ENCODE data around the gene ZMIZ2. TPM values are rescaled to one million over a fixed set of nuclear protein-coding genes. Genes with fewer than 3 reads are reported as not detected.
A peak's percentile ranks its signal among the peaks of the same experiment; 100 is the strongest.

ZMIZ2 gene
- total RNA-seq, 2 donors from 2014 or later, result 108 to 133 TPM

- no peaks in the 10 kb centered on the region for H3K9me3 Mint-ChIP-seq
- no peak overlapping the region for H3K27ac Mint-ChIP-seq
- H3K36me3 Mint-ChIP-seq, result no peaks in the 10 kb centered on the region
- ATAC-seq, result no peak
- no peak overlapping the region for H3K4me3 Mint-ChIP-seq
- H3K27me3 Mint-ChIP-seq, result no peaks in the 10 kb centered on the region
- H3K4me1 Mint-ChIP-seq (ENCODE audit: low read depth in 2 of 2), result peaks cover 4 to 14% of the 10 kb centered on the region in 2 donors
- no peak for DNase-seq (ENCODE audit: low spot score)
These were observed 8.7 kb downstream of the ZMIZ2 start for GRCh38 chr7:44757311-44757710.

DNA sequence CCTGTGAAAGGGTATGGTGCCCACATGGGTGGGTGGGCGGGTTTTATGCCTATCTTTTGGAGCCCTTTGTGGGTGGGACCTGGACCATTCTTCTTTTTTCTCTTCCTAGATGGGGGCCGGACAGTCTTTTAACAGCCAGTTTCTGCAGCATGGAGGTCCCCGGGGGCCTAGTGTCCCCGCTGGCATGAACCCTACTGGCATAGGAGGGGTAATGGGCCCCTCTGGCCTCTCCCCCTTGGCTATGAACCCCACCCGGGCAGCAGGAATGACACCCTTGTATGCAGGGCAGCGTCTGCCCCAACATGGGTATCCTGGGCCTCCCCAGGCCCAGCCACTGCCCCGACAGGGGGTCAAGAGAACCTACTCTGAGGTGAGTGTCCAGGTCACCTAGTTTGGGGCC lies 9.1 kb downstream of the ZMIZ2 start:
- Mint-ChIP-seq H3K4me1 (ENCODE audit: low read depth in 2 of 2) (peaks cover 0 to 10% of the 10 kb centered on the region in 2 donors), H3K9me3 (no peaks in the 10 kb centered on the region), H3K36me3 (no peaks in the 10 kb centered on the region), H3K27ac (no peak overlapping the region), H3K4me3 (no peak overlapping the region), H3K27me3 (no peaks in the 10 kb centered on the region)
- DNase-seq (ENCODE audit: low spot score), result no peak
- ATAC-seq, result no peak

- H3K36me3 Mint-ChIP-seq, result no peaks in the 10 kb centered on the region
- H3K4me1 Mint-ChIP-seq (ENCODE audit: low read depth in 2 of 2), result peaks cover 0 to 9% of the 10 kb centered on the region in 2 donors
- H3K27me3 Mint-ChIP-seq, result no peaks in the 10 kb centered on the region
- no peak overlapping the region for H3K4me3 Mint-ChIP-seq
- ATAC-seq (no peak), DNase-seq (ENCODE audit: low spot score) (no peak)
- H3K27ac Mint-ChIP-seq, result no peak overlapping the region
- no peaks in the 10 kb centered on the region for H3K9me3 Mint-ChIP-seq
These were observed 10.6 kb downstream of the ZMIZ2 start for GRCh38 chr7:44759246-44759645.

DNA sequence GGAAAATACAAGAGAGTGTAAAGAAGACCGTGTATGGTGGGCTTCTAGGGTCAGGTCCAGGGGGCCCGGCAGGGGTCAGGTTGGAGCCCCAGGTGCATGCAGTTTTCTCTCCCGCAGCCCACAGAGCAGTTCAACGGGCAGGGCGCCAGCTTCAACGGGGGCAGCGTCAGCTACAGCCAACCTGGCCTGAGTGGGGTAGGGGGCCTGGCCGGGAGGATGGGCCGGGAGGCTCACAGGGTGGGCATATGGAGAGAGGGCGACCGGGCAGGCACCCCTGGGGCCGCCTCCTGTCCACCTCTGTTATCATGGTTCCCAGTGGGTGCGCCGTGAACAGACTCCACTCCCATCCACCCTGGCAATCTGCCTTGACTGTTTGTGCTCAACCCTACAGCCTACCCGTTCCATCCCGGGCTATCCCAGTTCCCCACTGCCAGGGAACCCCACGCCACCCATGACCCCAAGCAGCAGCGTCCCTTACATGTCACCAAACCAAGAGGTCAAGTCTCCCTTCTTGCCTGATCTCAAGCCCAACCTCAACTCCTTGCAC lies 11.5 kb downstream of the ZMIZ2 start:
- ATAC-seq (no peak), DNase-seq (ENCODE audit: low spot score) (no peak)
- H3K27ac Mint-ChIP-seq, result no peak overlapping the region
- no peaks in the 10 kb centered on the region for H3K9me3 Mint-ChIP-seq
- H3K4me1 Mint-ChIP-seq (ENCODE audit: low read depth in 2 of 2), result peaks cover 0 to 4% of the 10 kb centered on the region in 2 donors
- H3K36me3 Mint-ChIP-seq, result no peaks in the 10 kb centered on the region
- H3K4me3 Mint-ChIP-seq, result no peak overlapping the region
- no peaks in the 10 kb centered on the region for H3K27me3 Mint-ChIP-seq

DNA sequence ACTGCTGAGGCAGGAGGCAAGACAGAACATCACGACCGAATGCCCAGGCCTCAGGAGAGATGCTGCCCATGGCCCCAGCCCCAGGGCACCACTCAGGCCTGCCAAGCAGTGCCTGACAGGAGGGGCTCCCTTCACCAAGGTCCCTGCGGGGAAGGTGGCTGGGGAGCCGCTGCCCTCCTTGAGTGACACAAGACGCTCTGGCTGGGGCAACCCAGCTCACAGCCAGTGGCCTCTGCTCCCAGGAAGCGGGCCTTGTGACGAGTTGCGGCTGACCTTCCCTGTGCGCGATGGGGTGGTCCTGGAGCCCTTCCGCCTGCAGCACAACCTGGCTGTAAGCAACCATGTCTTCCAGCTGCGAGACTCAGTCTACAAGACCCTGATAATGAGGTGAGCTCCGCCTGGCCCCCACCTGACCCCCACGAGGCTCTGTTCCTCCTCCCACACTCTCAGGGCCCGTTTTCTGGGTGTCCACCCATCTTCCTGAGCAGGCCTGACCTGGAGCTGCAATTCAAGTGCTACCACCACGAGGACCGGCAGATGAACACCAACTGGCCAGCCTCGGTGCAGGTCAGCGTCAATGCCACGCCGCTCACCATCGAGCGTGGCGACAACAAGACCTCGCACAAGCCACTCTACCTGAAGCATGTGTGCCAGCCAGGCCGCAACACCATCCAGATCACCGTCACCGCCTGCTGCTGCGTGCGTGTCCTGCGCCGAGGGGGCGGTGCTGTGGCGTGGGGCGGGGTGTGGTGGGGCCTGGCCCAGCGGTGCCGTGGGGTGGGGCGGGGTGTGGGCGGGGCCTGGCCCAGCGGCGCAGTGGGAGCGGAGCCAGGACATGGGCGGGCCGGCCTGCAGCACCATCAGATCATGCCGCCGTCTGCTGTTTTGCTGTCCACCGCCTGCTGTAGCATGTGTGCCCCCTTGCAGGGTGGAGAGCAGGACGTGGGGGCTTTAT lies 12.8 kb downstream of the ZMIZ2 start:
- H3K27me3 Mint-ChIP-seq, result no peaks in the 10 kb centered on the region
- H3K27ac Mint-ChIP-seq, result no peak overlapping the region
- no peaks in the 10 kb centered on the region for H3K36me3 Mint-ChIP-seq
- H3K4me1 Mint-ChIP-seq (ENCODE audit: low read depth in 2 of 2), result peaks cover 0 to 3% of the 10 kb centered on the region in 2 donors
- no peak for ATAC-seq
- H3K4me3 Mint-ChIP-seq, result no peak overlapping the region
- H3K9me3 Mint-ChIP-seq, result no peaks in the 10 kb centered on the region
- DNase-seq (ENCODE audit: low spot score), result no peak

- no peaks in the 10 kb centered on the region for H3K9me3 Mint-ChIP-seq
- no peak overlapping the region for H3K4me3 Mint-ChIP-seq
- DNase-seq (ENCODE audit: low spot score), result no peak
- no peaks in the 10 kb centered on the region for H3K27me3 Mint-ChIP-seq
- H3K4me1 Mint-ChIP-seq (ENCODE audit: low read depth in 2 of 2), result peaks cover 0 to 3% of the 10 kb centered on the region in 2 donors
- ATAC-seq, result no peak
- no peak overlapping the region for H3K27ac Mint-ChIP-seq
- H3K36me3 Mint-ChIP-seq, result peaks cover 4% of the 10 kb centered on the region
These were observed 13.7 kb downstream of the ZMIZ2 start for GRCh38 chr7:44762300-44762699.

GRCh38 chr7:44762726-44763522 lies 14.3 kb downstream of the ZMIZ2 start:
- Mint-ChIP-seq H3K27me3 (no peaks in the 10 kb centered on the region), H3K27ac (no peak overlapping the region), H3K9me3 (no peaks in the 10 kb centered on the region), H3K36me3 (peaks cover 4% of the 10 kb centered on the region), H3K4me3 (no peak overlapping the region), H3K4me1 (ENCODE audit: low read depth in 2 of 2) (peaks cover 5 to 7% of the 10 kb centered on the region in 2 donors)
- ATAC-seq, result no peak
- DNase-seq (ENCODE audit: low spot score), result no peak

DNA sequence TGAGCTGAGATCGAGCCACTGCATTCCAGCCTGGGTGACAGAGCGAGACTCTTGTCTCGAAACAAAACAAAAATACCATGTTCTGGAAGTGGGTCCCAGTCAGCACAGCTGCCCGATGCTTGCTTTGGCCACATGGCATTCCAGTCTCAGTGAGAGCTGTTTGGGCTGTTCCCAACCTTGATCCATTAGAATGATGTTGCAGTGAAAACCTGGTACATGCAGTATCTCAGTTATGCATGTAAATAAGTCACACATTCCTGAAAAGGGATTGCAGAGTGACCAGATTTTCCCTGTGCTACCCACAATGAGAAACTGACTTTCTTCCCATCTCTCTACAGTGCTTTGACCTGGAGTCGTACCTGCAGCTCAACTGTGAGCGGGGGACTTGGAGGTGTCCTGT lies 15.4 kb downstream of the ZMIZ2 start:
- H3K4me3 Mint-ChIP-seq, result no peak overlapping the region
- no peak overlapping the region for H3K27ac Mint-ChIP-seq
- H3K36me3 Mint-ChIP-seq, result peaks cover 4% of the 10 kb centered on the region
- DNase-seq (ENCODE audit: low spot score) (no peak), ATAC-seq (no peak)
- peaks cover 16 to 18% of the 10 kb centered on the region in 2 donors for H3K4me1 Mint-ChIP-seq (ENCODE audit: low read depth in 2 of 2)
- H3K9me3 Mint-ChIP-seq, result no peaks in the 10 kb centered on the region
- H3K27me3 Mint-ChIP-seq, result no peaks in the 10 kb centered on the region

- Mint-ChIP-seq H3K4me1 (ENCODE audit: low read depth in 2 of 2) (peaks cover 25 to 27% of the 10 kb centered on the region in 2 donors), H3K9me3 (no peaks in the 10 kb centered on the region), H3K4me3 (no peak overlapping the region), H3K27ac (no peak overlapping the region), H3K27me3 (no peaks in the 10 kb centered on the region), H3K36me3 (peaks cover 5% of the 10 kb centered on the region)
- DNase-seq (ENCODE audit: low spot score), result no peak
- ATAC-seq, result peak in 1 of 2 donors; percentile 54
These were observed 16.3 kb downstream of the ZMIZ2 start for GRCh38 chr7:44764665-44765578.

DNA sequence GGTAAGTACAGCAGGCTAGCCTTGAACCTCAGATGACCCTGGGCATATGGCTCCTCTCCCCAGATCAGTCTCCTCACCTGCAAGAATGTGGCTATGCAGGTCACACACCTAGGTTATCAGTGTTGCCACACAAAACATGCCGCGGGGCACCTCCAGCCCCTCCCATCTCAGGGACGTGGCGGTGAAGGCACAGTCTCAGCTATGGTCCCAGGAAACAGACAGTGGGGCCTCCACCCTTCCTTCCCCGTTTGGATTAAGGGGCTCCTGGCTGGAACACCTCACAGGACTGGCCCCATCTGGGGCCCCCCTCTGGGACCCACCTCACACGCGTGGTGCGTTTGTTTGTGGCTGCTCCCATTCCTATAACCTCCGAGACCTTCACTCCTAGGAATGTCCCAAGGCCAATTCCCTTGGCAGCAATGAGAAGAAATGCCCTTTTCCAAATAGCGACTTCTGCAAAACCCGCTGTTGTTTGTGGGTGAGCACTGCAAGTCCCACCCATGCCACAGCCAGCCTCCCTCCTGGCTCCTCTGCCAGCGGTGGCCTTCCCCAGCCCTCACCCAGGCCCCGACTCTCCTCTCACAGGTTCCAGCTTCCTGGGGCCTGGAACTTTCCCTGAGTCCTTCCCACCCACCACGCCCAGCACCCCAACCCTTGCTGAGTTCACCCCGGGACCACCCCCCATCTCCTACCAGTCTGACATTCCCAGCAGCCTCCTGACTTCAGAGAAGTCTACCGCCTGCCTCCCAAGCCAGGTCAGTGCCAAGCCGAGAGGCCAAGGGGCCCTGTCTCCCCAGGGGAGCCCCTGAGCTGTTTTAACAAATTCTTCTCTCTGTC lies 17.1 kb downstream of the ZMIZ2 start:
- ATAC-seq, result no peak
- Mint-ChIP-seq H3K36me3 (peaks cover 8% of the 10 kb centered on the region), H3K27ac (no peak overlapping the region), H3K4me1 (ENCODE audit: low read depth in 2 of 2) (peaks cover 31 to 33% of the 10 kb centered on the region in 2 donors), H3K4me3 (no peak overlapping the region), H3K9me3 (no peaks in the 10 kb centered on the region), H3K27me3 (no peaks in the 10 kb centered on the region)
- no peak for DNase-seq (ENCODE audit: low spot score)

DNA sequence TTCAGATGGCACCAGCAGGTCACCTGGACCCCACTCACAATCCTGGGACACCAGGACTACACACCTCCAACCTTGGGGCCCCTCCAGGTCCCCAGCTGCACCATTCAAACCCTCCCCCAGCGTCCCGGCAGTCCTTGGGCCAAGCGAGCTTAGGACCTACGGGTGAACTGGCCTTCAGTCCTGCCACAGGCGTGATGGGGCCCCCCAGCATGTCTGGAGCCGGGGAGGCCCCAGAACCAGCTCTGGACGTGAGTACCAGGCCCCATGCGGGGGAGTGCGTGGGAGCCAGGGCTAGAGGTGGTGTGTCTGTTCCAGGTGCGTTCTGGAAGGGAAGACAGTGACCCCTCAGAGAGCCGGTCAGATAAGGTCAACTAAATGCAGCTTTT lies 17.8 kb downstream of the ZMIZ2 start:
- DNase-seq (ENCODE audit: low spot score) (no peak), ATAC-seq (no peak)
- H3K9me3 Mint-ChIP-seq, result no peaks in the 10 kb centered on the region

DNA sequence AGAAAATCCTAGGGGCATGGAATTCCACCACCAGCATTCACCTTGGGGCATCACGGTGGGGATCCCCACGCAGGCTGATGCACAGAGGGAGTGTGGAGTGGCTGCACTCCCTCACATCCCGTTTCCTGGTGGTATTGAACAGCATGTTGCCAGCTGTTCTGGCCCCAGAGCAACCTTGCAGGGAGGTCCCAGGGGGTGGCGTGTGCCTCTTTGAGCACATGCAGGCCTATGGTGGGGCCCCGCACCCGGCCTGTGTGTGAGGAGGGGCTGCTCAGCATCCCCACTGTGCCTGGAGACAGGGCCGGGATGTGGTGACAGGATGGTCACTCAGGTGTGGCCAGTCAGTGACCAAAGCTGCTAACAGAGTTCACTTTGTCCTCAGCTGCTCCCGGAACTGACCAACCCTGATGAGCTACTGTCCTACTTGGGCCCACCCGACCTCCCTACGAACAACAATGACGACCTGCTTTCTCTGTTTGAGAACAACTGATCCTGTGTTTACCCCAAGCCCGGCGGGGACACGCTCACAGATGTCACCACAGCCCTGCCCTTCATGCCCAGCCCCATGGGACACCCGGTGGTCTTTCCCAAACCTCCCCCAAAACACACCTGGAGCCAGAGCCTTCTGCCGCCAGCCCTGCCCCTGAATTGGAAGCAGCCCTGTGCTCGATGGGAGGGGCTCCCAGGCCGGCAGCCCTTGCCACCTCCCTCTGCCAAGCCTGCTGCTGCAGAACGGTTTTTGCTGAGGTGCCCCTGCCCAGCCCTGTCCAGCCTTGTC lies 18.7 kb downstream of the ZMIZ2 start:
- DNase-seq (ENCODE audit: low spot score) (no peak), ATAC-seq (no peak)
- H3K9me3 Mint-ChIP-seq, result no peaks in the 10 kb centered on the region
- H3K27ac Mint-ChIP-seq, result no peak overlapping the region
- H3K27me3 Mint-ChIP-seq, result no peaks in the 10 kb centered on the region
- peaks cover 8% of the 10 kb centered on the region for H3K36me3 Mint-ChIP-seq
- no peak overlapping the region for H3K4me3 Mint-ChIP-seq
- peaks cover 41% of the 10 kb centered on the region in 2 donors for H3K4me1 Mint-ChIP-seq (ENCODE audit: low read depth in 2 of 2)

More for the DNA sequence above, 17.8 kb downstream of the ZMIZ2 start:
- Mint-ChIP-seq H3K4me1 (ENCODE audit: low read depth in 2 of 2) (peaks cover 37 to 39% of the 10 kb centered on the region in 2 donors), H3K36me3 (peaks cover 8% of the 10 kb centered on the region), H3K27ac (no peak overlapping the region), H3K27me3 (no peaks in the 10 kb centered on the region), H3K4me3 (no peak overlapping the region)
